OCI-LY3 (cell line): ENCODE data around the gene ZNF202.

ENCODE experiments used
- H2AFZ ChIP-seq: fragments of 200-600, 300-600 bp; shearing (Covaris generic); 2 replicates; pipeline ENCODE4 v1.6.0; 2014; ENCODE audit warnings: antibody characterized with exemption, low read depth, low read length
- H3K27ac ChIP-seq: fragments of 200-600, 300-600 bp; sonication (generic); 2 replicates; pipeline ENCODE4 v1.5.1; 2014; ENCODE audit warnings: mild to moderate bottlenecking, low read length, moderate library complexity, mixed read lengths
- H3K27me3 ChIP-seq: fragments of 200-600, 300-600 bp; sonication (generic); 2 replicates; pipeline ENCODE4 v1.6.1; 2014; ENCODE audit warnings: low read depth, low read length, mixed read lengths
- H3K36me3 ChIP-seq: fragments of 200-600, 300-600 bp; sonication (generic); replicated peaks from 2 replicates; pipeline ENCODE3; 2014; ENCODE audit warnings: low read depth, low read length, mixed read lengths
- H3K4me1 ChIP-seq: fragments of 300-600, 200-600 bp; sonication (generic); 2 replicates; pipeline ENCODE4 v1.6.1; 2014; ENCODE audit warnings: low read length, mixed read lengths
- H3K4me2 ChIP-seq: fragments of 200-600, 300-600 bp; sonication (generic); 2 replicates; pipeline ENCODE4 v1.6.1; 2014; ENCODE audit warnings: low read length, mixed read lengths
- H3K4me3 ChIP-seq: fragments of 300-600, 200-600 bp; sonication (generic); 2 replicates; pipeline ENCODE4 v1.5.1; 2014; ENCODE audit warnings: antibody characterized with exemption, mild to moderate bottlenecking, low read length, moderate library complexity
- H3K79me2 ChIP-seq: fragments of 300-600, 200-600 bp; shearing (Covaris generic); 2 replicates; pipeline ENCODE4 v1.6.1; 2014; ENCODE audit warnings: mild to moderate bottlenecking, low read length, mixed read lengths
- H3K9ac ChIP-seq: fragments of 300-600, 200-600 bp; shearing (Covaris generic); 2 replicates; pipeline ENCODE4 v1.6.0; 2014; ENCODE audit warnings: mild to moderate bottlenecking, low read length, moderate library complexity
- H3K9me3 ChIP-seq: fragments of 200-600, 300-600 bp; shearing (Covaris generic); 2 replicates; pipeline ENCODE4 v1.6.1; 2014; ENCODE audit warnings: low read length, mixed read lengths; ENCODE audit not compliant: insufficient read depth
- H4K20me1 ChIP-seq: fragments of 200-600, 300-600 bp; sonication (generic); 2 replicates; pipeline ENCODE4 v1.6.1; 2016; ENCODE audit warnings: low read length, mixed read lengths; ENCODE audit not compliant: insufficient read depth
- CTCF ChIP-seq: fragments of 200-600, 300-600 bp; sonication (generic); IDR thresholded peaks from 2 replicates; pipeline ENCODE4 v1.5.1; 2014; ENCODE audit warnings: antibody characterized with exemption, low read length, low read depth
- EZH2phosphoT487 ChIP-seq: fragments of 200-600 bp; shearing (Covaris generic); IDR thresholded peaks from 2 replicates; pipeline ENCODE4 v1.6.1; 2018; ENCODE audit warnings: antibody characterized with exemption, mixed run types, low read depth

The ZNF202 gene

DNA sequence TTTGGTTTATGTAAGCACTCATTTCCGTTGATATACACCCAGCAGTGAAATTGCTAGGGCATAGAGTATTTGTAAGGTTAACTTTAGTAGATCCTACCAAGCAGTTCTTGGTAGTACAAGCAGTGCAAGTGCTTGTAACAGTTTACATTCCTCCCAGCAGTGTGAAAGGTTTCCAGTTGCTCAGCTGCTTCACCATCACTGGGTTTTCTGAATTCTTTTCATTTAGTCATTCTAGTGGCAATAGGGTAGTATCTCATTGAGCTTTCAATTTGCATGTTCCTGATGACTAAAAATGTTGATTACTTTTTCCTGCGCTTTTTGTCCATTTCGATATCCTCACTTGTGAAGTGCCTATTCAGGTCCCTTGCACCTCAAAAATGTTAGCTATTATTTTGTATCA is 34.3 kb downstream of the ZNF202 start:
- Histone ChIP-seq H3K27me3 (0 out of 2 replicates have a peak, but pooled peaks cover 5% of the 10 kb centered on the region), H3K4me1 (no peaks in the 10 kb centered on the region), H3K4me2 (no peak overlapping the region), H3K27ac (no peak overlapping the region), H3K9ac (no peak overlapping the region), H3K9me3 (no peaks in the 10 kb centered on the region), H3K36me3 (no peaks in the 10 kb centered on the region), H2AFZ (no peak overlapping the region), H3K4me3 (no peak overlapping the region), H4K20me1 (no peaks in the 10 kb centered on the region), H3K79me2 (no peaks in the 10 kb centered on the region)
- TF ChIP-seq CTCF: no peak
- no peak for TF ChIP-seq EZH2phosphoT487

- H3K4me1 ChIP-seq: no peaks in the 10 kb centered on the region
- H2AFZ ChIP-seq: no peak overlapping the region
- H3K9ac ChIP-seq: no peak overlapping the region
- H3K27ac ChIP-seq: no peak overlapping the region
- H3K9me3 ChIP-seq: no peaks in the 10 kb centered on the region
- TF ChIP-seq EZH2phosphoT487 (no peak), CTCF (no peak)
- H3K79me2 ChIP-seq: no peaks in the 10 kb centered on the region
- 0 out of 2 replicates have a peak, but pooled peaks cover 5% of the 10 kb centered on the region for H3K27me3 ChIP-seq
- no peaks in the 10 kb centered on the region for H3K36me3 ChIP-seq
- H3K4me3 ChIP-seq: no peak overlapping the region
- no peak overlapping the region for H3K4me2 ChIP-seq
- H4K20me1 ChIP-seq: no peaks in the 10 kb centered on the region
Measured at GRCh38 chr11:123704341-123704740, 37.1 kb downstream of the ZNF202 start.

- no peaks in the 10 kb centered on the region for H3K9me3 ChIP-seq
- H3K4me2 ChIP-seq: no peak overlapping the region
- H3K79me2 ChIP-seq: no peaks in the 10 kb centered on the region
- 0 out of 2 replicates have a peak, but pooled peaks cover 5% of the 10 kb centered on the region for H3K27me3 ChIP-seq
- no peak overlapping the region for H3K9ac ChIP-seq
- H3K4me1 ChIP-seq: peaks cover 7% of the 10 kb centered on the region
- H3K27ac ChIP-seq: no peak overlapping the region
- TF ChIP-seq CTCF: no peak
- TF ChIP-seq EZH2phosphoT487: no peak
- no peaks in the 10 kb centered on the region for H4K20me1 ChIP-seq
- H3K4me3 ChIP-seq: no peak overlapping the region
- H2AFZ ChIP-seq: no peak overlapping the region
- H3K36me3 ChIP-seq: no peaks in the 10 kb centered on the region
Measured at GRCh38 chr11:123702696-123703095, 38.8 kb downstream of the ZNF202 start.

DNA sequence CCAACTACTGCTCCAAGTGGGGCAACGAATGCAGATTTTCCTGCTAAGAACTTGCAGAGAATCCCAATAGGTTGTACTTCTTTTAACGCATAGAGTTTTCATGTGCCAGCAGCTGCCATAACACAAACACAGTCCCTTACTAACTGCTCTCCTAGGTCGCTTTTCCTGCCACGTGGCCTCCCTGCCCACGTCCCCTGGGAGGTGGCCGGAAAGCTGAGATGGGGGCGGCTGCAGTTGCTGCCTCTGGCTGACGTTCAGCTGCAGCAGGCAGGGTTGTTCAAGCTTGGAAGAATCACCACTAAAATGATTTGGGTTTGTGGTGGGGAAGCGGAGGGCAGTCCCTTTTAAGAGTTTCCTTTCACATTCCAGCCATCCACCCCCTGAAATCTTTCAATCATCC is 39.3 kb downstream of the ZNF202 start:
- H3K4me3 ChIP-seq: no peak overlapping the region
- H3K4me1 ChIP-seq: peaks cover 7% of the 10 kb centered on the region
- no peak overlapping the region for H3K27ac ChIP-seq
- H3K9ac ChIP-seq: no peak overlapping the region
- no peaks in the 10 kb centered on the region for H3K79me2 ChIP-seq
- H3K4me2 ChIP-seq: no peak overlapping the region
- no peak overlapping the region for H2AFZ ChIP-seq
- TF ChIP-seq EZH2phosphoT487 (no peak), CTCF (no peak)
- H3K9me3 ChIP-seq: no peaks in the 10 kb centered on the region
- no peaks in the 10 kb centered on the region for H4K20me1 ChIP-seq
- H3K27me3 ChIP-seq: 0 out of 2 replicates have a peak, but pooled peaks cover 5% of the 10 kb centered on the region
- no peaks in the 10 kb centered on the region for H3K36me3 ChIP-seq
